GM18867 (cell line): ENCODE data around the gene CYP1B1.
A peak's percentile ranks its signal among the peaks of the same experiment; 100 is the strongest.
"Not testable (repeated sequence)": the region's sequence is repeated elsewhere in the genome, so short reads cannot be mapped to it uniquely, and the experiment has no call there.

Source experiments
- ATAC-seq: cut with Tn5 transposase; IDR thresholded peaks from one replicate; pipeline ENCODE4 v1.9.1; 2021; ENCODE audit warnings: mild to moderate bottlenecking, moderate library complexity; ENCODE audit not compliant: unreplicated experiment

The CYP1B1 gene

DNA sequence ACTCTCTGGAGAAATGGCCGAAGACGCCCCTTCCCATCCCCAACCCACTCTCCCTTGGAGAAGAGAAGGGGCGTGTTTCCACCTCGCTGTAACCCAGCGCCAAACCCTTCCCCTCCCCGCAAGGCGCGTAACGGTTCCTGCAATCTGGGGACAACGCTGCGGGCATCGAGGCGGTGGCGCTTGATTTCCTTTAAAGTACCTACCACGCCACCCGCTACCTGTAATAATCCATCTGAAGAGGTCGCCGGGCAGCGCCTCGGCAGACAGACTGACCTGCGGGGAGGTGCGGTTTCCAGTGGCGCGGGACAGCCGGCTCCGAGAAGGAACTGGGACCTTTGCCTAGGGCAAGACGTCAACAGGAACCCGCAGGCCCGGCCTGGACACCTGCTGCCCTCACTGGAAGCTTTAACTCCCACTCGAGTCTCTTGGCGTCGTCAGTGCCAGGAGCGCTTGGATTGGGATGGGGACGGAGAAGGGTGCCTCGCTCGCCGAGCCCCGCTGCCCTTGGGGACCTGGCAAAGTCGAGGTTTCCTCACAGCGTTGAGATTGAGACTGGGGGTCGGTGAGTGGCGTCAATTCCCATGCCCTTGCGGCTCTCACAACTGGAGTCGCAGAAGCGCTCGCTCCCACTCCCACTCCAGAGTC is at the start of gene CYP1B1:
Gene CYP1B1 (minus strand): TSS at position 645 of the 645 bp plus-strand sequence. CDS start 763 bp downstream, outside the sequence.
- peak; percentile 7 for ATAC-seq

DNA sequence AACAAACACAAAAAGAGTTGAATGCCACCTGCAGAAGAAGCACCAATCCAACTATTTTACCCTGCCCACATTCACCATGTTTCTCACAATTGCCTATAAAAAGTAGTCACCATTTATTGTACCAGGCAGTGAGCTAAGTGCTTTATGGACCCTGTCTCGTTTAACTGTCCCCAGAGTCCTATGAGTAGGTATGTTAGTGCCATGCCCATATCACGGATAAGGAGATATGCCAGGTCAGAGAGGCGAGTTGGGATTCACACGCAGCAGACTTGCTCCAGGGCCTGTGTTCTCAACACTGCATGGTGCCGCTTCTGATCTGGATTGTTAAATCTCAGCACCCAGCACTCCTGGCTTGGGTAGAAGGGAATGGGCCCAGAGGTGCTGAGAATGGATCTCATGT is 49.1 kb upstream of the CYP1B1 start:
- ATAC-seq, result no peak

DNA sequence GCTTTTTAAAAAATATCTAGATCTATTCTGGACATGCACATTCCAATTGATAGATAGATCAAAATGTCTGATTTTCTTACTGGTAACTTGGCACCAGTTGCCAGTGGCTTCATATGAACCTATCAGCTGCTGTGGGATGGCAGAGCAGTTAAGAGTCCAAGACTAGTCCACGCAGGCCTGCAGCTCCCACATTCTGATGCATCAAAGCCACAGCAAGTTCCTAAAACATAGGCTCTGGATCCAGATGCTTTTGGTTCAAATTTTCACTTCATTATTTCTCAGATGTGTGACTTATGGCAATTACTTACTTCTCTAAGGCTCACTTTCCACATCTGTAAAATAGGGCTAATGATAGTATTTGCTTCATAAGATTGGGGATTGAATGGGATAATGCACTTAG is 48.0 kb upstream of the CYP1B1 start:
- ATAC-seq, result no peak

DNA sequence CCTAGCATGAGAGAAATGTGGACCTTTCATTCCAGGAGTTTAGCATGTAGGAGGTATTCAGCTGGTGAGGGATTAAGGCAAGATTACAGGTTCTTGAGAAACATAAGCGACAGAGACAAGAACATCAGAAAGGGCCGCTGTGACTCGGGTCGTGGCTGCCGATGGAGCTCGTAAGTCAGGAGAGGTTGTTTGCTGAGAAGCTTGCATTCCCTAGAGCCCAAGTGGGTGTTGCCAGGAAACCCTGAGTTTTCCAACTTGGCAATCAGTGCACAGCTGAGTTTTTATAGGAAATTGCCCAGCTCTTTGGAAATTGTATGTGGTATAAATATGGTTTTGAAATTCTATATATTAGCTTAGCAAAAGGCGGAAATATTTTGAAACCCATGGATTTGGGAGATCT is 46.4 kb upstream of the CYP1B1 start:
- no peak for ATAC-seq

DNA sequence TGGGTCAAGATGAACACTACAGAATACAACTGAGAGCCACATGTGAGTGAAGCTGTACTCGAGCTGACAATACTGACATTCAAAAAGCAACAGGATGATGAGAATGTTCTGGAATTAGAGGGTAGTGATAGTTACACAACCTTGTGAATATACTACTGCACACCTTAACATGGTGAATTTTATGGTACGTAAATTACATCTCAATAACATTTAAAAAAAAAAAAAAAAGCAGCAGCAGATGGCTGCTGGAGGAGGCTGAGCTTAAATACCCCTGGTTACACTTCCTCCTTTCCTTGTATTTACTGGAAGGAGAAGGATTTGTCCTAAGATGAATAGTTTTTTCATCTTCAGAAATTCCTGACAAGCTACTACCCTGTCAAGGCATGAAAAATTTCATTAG is 45.5 kb upstream of the CYP1B1 start:
- ATAC-seq, result no peak

DNA sequence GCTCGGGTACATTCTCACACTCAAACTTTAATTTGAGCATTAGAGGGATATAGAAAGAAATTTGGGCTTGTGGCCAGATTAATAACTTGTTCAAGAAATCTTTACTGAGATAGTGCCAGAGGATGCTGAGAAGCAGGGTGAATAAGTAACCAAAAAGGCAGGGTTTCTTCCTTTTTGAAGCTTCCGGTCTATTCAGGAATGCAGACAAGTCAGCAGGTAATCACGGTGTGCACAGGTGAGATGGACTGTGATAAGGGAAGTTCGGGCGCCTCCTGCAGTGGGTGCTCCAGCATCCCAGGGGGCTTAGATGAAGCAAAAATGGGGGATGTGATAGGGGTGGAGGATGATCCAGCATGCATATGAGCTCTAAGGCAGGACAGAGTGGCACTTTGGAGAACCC is 44.9 kb upstream of the CYP1B1 start:
- no peak for ATAC-seq

DNA sequence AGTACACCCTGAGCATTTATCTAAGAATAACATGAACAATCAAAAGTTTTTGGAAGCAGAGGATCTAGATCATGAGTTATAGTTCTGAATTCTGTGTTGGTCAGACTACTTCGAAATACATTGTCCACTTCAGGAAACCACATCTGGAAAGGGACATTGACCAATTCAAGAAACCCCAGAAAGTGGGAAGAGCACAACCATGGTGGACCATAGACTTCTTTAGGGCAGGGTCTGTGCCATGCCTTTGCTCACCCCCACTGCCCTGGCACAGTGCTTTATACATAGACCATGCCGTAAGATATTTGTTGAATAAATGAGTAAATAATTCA is 44.3 kb upstream of the CYP1B1 start:
- ATAC-seq, result no peak

DNA sequence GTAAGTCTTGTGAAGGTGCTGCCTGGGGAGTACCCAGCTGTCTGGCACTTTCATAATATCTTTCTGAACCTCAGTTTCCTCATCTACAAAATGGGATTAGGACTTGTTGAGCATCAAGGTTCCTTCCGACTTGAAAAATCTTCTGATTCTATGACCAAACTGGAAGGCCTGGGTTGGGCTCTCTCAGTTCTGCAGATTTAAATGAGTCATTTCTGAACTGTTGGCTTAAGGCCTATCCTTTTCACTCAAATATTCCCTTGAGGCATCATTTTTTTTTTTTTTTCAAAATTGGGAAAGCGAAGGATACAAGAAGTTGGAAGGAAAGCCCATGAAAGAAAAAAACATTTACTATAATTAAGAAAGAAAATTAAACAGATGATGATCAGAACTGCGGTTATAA is 40.8 kb upstream of the CYP1B1 start:
- ATAC-seq, result no peak

DNA sequence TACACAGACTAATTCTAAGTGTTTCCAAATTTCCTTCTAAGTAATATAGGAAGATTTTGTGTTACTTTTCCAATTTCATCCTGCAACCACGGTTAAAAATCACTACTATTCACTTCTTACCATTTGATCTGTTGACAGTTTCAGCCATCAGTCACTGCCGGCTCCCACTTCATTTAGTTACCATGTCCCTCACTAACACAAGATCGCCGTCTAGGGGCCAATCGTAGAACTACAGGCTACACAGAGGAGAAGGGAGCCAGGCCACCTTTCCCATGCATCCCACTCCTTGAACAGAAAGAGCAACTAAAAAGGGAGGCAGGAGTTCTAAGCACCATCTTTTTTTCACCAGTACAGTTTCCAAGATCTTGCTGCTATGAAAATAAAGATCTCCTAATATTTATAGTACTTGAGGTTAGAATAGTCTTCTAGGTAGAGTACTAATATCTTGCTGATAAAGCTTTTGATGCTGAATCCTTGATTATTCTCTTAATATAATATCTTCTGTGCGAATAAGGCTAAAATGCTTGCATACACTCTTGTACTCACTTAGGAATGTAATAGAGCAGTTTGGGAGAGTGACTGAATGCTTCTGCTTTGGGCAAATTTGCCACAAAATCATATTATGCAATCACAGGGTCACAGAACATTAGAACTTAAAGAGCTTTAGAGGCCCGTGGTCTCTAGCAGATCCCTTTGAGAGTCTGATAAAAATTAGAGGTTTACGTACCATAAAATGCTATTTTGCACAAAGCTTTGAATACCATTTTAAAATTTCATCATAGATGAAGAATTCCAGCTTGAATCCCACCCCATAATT is 39.5 kb upstream of the CYP1B1 start:
- peak; percentile 59 for ATAC-seq

DNA sequence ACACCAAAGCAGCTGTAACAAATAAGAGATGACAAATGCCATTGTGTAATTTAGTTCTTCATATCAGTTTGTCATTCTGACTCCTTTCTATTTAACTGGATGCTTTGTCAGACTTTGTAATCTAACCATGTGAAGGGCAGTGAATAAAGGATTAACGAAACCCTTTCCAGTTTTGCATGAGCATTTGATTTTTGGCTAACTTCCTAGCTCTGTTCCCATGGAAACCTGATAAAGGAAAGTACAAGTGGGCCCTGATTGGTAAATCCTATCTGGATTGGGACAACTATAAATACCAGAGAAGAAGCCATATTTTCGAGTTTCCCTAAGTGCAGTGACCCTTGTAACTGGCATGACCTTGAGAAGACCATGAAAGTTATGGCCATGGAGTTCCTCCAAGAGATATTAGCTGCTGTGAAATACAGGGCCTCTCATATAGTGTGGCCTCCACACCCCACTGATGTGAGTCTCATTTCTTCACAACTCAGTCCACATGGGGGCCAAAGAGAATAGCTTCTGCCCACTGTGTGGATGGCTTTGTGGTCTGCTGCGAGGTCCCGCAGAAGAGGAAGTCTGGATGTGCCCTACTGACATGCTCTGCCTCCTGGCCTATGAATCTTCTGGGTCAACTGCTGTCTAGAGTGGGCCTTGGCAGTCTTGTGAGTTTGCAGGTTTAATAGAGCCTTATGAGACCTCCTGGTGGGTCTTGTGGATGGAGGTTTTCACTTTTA is 38.2 kb upstream of the CYP1B1 start:
- ATAC-seq, result no peak

DNA sequence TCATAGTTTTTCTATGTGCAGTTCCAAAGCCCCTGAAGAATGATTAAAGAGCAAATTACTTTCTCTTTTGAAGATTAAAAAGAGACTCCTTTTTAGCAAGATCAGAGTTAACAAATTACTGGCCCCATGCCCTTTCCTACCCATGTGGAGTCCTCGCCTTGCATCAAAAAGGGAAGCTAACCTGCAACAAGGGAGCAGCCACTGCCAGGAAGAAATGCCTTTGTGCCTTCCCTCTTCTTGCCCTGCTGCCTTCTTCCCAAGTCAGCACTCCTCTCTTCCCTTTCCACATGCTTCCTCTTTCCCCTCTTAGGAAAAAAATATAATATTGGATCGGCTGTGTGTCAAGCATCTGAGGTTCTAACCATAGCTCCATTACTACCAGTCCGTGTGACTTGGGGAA is 37.1 kb upstream of the CYP1B1 start:
- no peak for ATAC-seq

DNA sequence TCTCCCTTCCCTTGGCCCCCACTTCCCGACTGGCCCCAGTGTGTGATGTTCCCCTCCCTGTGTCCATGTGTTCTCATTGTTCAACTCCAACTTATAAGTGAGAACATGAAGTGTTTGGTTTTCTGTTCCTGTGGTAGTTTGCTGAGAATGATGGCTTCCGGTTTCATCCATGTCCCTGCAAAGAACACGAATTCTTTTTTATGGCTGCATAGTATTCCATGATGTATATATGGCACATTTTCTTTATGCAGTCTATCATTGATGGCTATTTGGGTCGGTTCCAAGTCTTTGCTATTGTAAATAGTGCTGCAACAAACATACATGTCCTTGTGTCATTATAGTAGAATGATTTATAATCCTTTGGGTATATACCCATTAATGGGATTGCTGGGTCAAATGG is 35.4 kb upstream of the CYP1B1 start:
- ATAC-seq, result not testable (repeated sequence)

DNA sequence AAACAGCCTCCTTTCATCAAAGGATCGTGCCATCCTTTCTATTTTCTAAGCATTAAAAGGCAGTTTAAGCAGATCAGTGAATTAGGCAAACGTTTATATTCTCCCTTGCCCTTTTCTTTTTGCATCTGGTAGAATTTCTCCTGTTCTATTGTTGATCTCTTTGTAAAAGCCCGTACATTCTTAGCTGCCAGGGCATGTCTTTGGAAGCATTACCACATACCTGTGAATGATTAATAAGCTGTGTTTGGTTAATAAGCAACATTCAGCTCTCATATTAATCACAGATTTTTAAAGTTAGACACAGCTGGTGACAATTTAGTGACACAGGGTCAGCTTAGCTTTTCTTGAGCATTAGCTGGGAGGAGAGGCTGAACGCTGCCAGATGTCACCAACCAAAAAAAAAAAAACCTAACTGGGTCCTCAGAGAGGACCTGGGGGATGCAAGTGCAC is 33.8 kb upstream of the CYP1B1 start:
- no peak for ATAC-seq

DNA sequence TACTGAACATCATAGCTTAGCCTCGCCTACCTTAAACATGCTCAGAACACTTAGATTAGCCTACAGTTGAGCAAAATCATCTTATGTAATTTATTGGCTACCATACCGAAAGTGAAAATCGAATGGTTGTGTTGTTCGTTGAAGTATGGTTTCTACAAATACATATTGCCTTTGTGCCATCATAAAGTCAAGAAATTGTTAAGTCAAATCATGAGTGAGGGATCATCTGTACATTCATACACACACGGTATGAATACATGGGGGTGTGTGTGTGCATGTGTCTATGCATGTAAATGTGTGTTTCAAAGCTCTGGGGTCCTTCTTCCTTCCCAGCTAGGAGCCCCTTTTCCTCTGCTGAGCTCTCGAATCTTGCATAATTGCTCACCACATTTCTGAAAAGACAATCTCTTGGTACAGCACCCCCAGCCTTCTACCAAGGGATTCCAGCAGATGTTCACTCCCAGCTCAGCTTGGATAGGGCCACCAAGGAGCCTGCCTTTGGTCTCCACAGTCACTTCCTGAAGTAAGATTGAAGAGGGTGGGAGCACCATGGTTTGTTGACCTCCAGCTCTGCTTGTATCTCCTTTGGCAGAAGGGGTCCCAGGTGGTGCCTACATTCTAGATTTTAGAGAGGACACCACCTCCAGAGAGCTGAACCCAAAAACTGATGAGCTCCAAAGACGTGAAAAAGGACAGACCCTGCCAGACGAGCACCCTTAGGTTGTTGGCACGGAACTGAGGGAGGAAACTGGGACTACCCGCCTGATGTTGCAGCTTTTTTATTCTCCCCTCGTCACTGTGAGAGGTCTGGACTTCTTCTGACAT is 33.2 kb upstream of the CYP1B1 start:
- ATAC-seq, result no peak

DNA sequence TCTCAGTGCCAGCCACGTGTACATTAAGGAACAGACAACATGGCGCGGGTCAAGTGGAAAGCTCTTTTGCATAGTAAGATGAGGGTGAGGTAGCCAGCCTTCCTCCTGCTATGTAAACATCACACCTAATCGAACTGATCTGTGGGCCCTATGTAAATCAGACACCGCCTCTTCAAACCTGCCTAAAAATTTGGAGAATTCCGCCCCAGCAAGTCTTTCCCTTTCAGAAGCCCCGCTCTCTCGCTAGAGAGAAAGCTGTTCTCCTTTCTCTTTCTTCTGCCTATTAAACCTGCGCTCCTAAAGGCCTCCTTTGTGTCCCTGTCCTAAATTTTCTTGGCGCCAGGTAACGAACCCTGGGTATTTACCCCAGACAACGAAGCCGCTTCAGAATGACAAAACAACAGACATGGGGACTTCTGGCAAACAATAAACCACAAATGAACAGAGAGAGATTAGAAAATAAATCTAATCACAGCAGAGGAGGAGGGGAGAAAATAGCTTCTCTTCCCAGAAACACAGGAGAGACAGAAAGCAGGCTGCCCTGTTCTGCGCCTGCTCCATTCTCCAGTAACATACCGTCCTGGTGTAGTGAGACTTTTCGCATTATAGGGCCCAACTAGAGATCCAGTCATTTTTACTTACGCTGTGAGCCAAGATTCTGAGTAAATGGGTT is 31.9 kb upstream of the CYP1B1 start:
- ATAC-seq, result no peak

DNA sequence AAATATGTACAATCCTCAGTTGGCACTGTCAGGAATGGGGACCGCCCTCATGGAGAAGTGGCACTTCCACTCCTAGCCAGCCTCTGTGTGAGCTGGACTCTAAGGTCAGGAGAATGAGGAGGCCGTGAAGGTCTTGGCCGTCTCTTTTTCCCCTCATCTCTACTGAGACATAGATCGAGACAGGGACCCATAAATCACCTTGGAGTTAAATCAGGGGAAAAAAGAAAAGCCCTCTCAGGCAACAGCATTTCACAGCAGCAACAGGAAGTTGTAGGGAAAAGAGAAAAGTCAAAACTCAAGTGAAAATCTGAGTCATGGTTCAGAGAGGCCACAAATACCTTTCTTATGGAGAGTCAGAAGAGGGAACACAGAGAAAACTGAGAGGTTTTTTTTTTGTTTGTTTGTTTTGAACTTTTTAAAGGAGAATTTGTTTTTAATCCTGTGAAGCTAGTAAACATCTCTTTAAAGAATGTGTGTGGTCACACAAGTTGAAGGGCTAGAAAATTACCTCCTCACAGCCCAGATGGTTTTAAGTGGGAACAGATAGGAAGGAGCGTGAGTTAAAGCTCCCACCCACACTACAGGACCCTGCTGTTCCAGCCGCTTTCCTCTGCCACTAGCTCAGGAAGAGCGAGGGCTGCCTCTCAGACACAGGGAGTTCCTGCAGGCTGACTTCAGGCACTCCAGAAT is 30.6 kb upstream of the CYP1B1 start:
- no peak for ATAC-seq

DNA sequence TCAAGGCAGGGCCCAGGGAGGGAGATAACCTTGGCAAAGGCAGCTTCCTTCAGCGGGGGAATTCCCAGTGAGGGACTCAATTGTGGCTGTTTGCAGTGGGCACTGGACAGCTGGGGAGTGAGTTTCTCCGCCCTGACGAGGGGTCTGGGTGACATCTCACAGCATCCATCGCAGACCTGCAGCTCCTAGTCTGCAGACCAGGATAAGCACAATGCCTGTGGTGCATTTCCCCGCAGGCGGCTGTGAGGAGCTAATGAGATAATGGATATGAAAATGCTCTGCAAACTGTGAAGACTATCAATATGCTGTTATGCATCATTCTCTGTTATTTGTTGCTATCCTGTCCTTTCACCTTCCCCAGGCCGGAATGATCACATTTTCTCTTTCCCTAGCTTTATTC is 30.0 kb upstream of the CYP1B1 start:
- ATAC-seq, result no peak

DNA sequence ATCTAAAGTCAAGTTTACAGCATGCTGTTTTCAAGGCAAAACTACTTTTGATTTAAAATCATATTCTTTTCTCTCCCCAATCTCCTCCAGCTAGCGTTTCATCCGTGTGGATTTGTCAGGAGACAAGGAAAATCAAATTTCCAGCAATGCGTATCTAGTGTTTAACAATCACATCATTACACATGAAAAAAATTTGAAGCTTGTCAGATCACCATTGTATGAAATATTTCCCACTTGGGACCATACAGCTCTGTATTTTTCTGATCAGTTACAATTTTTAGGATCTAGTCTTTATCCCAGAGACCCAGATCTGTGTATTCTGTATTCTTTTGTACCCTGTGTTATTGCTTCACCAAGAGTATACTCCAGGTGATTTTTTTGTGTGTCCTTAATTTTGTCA is 28.6 kb upstream of the CYP1B1 start:
- ATAC-seq, result no peak

DNA sequence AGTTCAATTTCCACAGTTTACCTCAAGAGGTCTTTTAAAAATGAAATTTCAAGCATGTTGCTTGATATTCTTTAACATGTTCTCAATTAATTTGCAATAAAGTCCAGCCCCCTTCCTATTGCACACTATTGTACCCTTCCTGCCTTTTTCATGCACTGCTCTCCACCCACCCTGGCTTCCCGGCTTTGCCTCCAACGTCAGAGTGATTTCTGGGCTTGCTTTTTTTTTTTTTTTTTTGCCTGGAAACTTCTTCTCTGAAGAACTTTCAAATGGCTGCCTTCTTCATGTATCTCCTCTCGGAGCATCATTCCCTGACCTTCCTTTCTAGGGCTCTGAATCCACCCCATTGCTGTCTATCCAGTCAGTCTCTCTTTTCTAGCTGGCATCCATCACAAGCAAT is 24.4 kb upstream of the CYP1B1 start:
- no peak for ATAC-seq
